LNCaP clone FGC (cell line): ENCODE data around the gene MAML2.
A peak's percentile ranks its signal among the peaks of the same experiment; 100 is the strongest.

ENCODE experiments used
- DNase-seq: peaks from one replicate; pipeline ENCODE4 v3.0.0-alpha.2; 2011; ENCODE audit warnings: low read depth
- H3K4me3 ChIP-seq: 2 replicates; pipeline ENCODE4 v1.5.1; 2011; ENCODE audit warnings: mild to moderate bottlenecking, low read depth, low read length, control low read depth
- CTCF ChIP-seq: IDR thresholded peaks from 2 replicates; pipeline ENCODE4 v1.5.1; 2012; ENCODE audit warnings: mild to moderate bottlenecking; ENCODE audit not compliant: control insufficient read depth, insufficient read depth; ENCODE audit errors: extremely low read depth

The MAML2 gene

GRCh38 chr11:96246718-96247552 lies 96.1 kb downstream of the MAML2 start:
- no peak for DNase-seq
- H3K4me3 ChIP-seq = no peak overlapping the region
- no peak for TF ChIP-seq CTCF

DNA sequence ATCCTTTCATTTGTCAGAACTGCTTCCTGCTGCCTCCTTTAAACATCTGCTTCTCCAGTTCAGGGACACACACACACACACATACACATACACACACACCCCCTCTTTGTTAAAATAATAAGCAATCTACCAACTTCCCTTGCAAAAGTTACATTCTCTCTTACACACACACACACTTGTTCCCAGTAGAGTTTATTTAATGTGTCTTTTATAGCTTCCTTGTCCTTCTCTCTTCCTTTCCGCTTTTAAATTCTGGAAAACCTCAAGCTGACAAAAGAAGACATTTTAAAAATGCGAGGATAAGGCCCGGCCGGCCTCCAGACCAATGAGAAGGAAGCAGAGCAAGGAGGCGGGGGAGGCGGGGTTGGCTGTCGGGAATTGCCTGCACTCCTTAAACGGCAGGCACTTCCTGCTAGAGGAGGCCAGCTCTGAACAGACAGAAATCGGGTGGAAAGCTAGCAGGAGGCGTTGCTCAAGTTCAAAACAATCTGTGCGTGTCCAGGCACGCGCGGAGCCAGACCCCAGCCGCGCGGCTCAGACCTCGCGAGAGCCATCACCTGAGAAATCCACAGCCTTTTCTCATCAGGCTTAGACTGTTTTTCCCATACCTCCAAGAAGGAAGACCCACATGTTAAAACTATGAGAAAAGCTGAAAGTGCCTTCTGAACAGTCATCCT lies 99.9 kb downstream of the MAML2 start:
- 0 out of 2 replicates have a peak overlapping the region, but pooled peaks have one; percentile 12 for H3K4me3 ChIP-seq
- peak; percentile 75 for DNase-seq
- no peak for TF ChIP-seq CTCF

DNA sequence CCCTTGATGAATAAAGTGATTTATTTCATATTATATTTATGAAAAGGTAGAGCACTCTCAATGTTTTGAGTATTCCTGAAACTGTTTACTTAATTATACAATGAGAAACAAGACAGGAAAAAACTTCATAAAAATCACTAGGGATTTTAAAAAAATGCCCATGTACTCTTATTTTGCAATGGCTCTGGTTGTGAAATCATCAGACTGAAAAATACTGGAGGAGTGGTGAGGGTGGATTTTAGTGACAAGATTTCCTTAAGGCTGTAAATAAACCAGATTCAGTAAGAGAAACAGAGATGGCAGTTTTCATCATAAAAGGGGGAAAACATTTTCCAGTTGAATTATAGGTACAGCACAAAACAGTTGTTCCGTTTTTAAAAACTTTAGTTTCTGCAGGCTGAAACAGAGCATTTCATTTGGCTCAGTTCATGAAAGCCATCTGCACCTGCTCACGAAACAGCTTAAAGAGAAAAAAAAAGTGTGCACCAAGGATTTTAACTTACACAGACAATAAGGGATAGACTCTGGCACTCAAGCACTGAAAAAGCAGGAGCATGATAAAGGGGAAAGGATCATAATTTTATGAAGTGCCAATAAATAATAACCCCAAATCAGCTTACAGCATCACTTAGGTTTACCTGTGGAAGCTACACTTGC lies 100.7 kb downstream of the MAML2 start:
- no peak overlapping the region for H3K4me3 ChIP-seq
- TF ChIP-seq CTCF = no peak
- DNase-seq = no peak

GRCh38 chr11:96241331-96241841 lies 101.6 kb downstream of the MAML2 start:
- DNase-seq = no peak
- no peak overlapping the region for H3K4me3 ChIP-seq
- TF ChIP-seq CTCF = no peak

DNA sequence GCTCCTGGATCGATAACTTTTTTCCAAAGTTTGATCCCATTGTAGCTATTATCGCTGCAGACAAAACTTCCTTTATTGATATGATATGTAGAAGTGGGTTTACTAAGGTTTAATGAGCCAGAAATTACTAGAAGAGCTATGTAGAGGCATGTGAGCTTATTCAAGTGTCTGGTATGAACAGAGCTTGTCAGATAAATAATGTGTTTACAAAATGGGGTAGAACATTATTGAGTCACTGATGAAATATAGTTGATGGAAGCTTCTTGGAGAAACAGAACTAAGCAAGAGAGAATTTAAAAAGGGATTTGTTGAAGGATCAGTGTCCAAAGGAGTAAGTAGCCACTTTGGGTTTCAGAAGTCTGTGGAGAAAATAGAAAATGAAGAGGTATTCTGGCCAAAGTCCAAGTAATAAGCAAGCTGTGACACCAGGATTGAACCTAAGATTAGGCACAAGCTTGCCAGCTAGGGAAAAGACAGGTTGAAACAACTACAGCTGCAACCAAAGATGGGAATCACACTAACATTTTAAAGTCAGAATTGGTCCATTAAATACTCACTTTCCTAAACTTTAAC lies 104.3 kb downstream of the MAML2 start:
- no peak for DNase-seq
- no peak for TF ChIP-seq CTCF
- no peak overlapping the region for H3K4me3 ChIP-seq

GRCh38 chr11:96237766-96238266 lies 105.2 kb downstream of the MAML2 start:
- H3K4me3 ChIP-seq = no peak overlapping the region
- DNase-seq = no peak
- no peak for TF ChIP-seq CTCF
